Skeletal muscle satellite cell (primary cell): ENCODE results near the gene TRIM5. TPM values are rescaled to one million over a fixed set of nuclear protein-coding genes. Genes with fewer than 3 reads are reported as not detected.
A peak's percentile ranks its signal among the peaks of the same experiment; 100 is the strongest.
"Not testable (repeated sequence)": the region's sequence is repeated elsewhere in the genome, so short reads cannot be mapped to it uniquely, and the experiment has no call there.

Source experiments
- H3K27me3 ChIP-seq: 2 replicates; pipeline ENCODE4 v1.7.0; 2013; ENCODE audit warnings: low read length; ENCODE audit not compliant: control insufficient read depth, insufficient read depth
- H3K36me3 ChIP-seq: 2 replicates; pipeline ENCODE4 v1.7.0; 2013; ENCODE audit warnings: mild to moderate bottlenecking, control low read depth, low read length; ENCODE audit not compliant: insufficient read depth
- H3K4me1 ChIP-seq: 2 replicates; pipeline ENCODE4 v1.7.0; 2013; ENCODE audit warnings: low read length; ENCODE audit not compliant: control insufficient read depth, insufficient read depth
- H3K4me2 ChIP-seq: 2 replicates; pipeline ENCODE4 v1.7.0; 2013; ENCODE audit warnings: mild to moderate bottlenecking, low read length
- H3K4me3 ChIP-seq: 2 replicates; pipeline ENCODE4 v1.7.0; 2013; ENCODE audit warnings: low read length
- H3K9ac ChIP-seq: 2 replicates; pipeline ENCODE4 v1.7.0; 2013; ENCODE audit warnings: mild to moderate bottlenecking, low read depth, low read length, moderate library complexity
- H3K9me3 ChIP-seq: replicated peaks from 2 replicates; pipeline ENCODE4 v1.7.0; 2013; ENCODE audit warnings: mild to moderate bottlenecking, control low read depth, low read length
- total RNA-seq: library from RNA; depleted of rRNA; stranded (reverse); fragments of >200 nt; gene quantifications from 2 replicates; pipeline ENCODE4 v1.2.3, GENCODE V29; 2012; rRNA removed

Gene TRIM5
- 16.2 and 23.6 TPM in 2 replicates for total RNA-seq

- peaks cover 4% of the 10 kb centered on the region for H3K36me3 ChIP-seq
- peak within 1 kb of the TSS; percentile 73 for H3K4me3 ChIP-seq
- H3K9ac ChIP-seq: peak within 1 kb of the TSS; percentile 87
- H3K4me2 ChIP-seq: peak within 1 kb of the TSS; percentile 96
- no peaks in the 10 kb centered on the region for H3K27me3 ChIP-seq
- peaks cover 15% of the 10 kb centered on the region for H3K4me1 ChIP-seq
- no peaks in the 10 kb centered on the region for H3K9me3 ChIP-seq
Observed at GRCh38 chr11:5684646-5685362, at the start of gene TRIM5. Gene TRIM5 (minus strand): TSS chr11:5685074. CDS start chr11:5680177, 4,897 bp downstream.

DNA sequence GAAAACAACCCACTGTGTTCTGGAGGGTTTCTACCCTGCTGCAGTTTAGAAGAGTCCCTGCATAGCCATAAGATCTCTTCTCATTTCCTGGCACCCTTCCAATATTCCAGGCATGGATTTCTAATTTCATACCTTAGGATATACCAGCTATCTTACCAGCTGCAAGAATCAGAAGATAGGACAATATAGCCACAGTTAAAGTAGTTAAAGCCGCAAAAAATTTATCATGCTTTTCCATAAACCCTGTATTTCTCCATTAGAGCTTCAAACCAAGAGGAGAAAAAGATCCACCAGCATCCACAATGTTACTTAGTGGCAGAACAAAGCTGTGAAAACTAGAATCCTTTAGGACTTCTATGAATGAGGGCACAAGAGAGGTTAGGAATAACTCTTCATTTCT, 42.8 kb upstream of the TRIM5 start:
- Histone ChIP-seq H3K9ac (no peak overlapping the region), H3K36me3 (no peaks in the 10 kb centered on the region), H3K4me1 (no peaks in the 10 kb centered on the region), H3K27me3 (peaks cover 22% of the 10 kb centered on the region), H3K4me2 (no peak overlapping the region), H3K9me3 (no peaks in the 10 kb centered on the region), H3K4me3 (no peak overlapping the region)

DNA sequence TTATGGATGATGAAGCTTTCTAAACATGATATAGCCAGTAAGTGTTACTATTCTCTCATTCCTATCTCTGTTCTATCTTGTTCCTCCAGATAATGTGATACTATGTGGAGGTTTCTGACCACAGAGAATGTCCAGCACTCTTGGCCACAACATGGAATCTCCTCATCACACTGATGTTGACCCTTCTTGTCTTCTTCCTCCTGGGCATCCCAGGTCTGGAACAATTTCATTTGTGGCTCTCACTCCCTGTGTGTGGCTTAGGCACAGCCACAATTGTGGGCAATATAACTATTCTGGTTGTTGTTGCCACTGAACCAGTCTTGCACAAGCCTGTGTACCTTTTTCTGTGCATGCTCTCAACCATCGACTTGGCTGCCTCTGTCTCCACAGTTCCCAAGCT, 41.5 kb upstream of the TRIM5 start:
- Histone ChIP-seq H3K4me2 (no peak overlapping the region), H3K9me3 (no peaks in the 10 kb centered on the region), H3K36me3 (no peaks in the 10 kb centered on the region), H3K4me1 (no peaks in the 10 kb centered on the region), H3K4me3 (no peak overlapping the region), H3K9ac (no peak overlapping the region), H3K27me3 (peaks cover 25% of the 10 kb centered on the region)

DNA sequence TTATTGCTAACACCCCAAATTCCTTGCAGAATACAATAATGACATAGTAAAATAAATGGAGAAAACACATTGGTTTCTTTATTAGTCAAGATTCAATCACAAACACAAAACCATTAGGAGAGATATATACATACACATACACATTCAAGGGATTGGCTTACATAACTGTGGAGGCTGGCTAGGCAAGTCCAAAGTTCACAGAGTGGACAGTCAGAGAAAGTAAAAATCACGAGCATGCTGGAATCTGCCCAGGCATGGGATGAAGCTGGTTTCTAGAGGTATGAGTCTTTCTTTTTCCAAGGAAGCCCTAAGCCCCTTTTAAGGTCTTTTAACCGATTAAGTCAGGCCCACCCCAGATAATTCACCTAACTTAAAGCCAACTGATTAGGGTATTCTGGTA, 37.7 kb upstream of the TRIM5 start:
- H3K9ac ChIP-seq: no peak overlapping the region
- H3K4me1 ChIP-seq: no peaks in the 10 kb centered on the region
- H3K27me3 ChIP-seq: peaks cover 25% of the 10 kb centered on the region
- H3K9me3 ChIP-seq: no peaks in the 10 kb centered on the region
- no peak overlapping the region for H3K4me3 ChIP-seq
- no peaks in the 10 kb centered on the region for H3K36me3 ChIP-seq
- no peak overlapping the region for H3K4me2 ChIP-seq

GRCh38 chr11:5719703-5720495, 35.0 kb upstream of the TRIM5 start:
- H3K4me2 ChIP-seq: no peak overlapping the region
- H3K4me3 ChIP-seq: no peak overlapping the region
- no peaks in the 10 kb centered on the region for H3K4me1 ChIP-seq
- H3K27me3 ChIP-seq: peaks cover 17% of the 10 kb centered on the region
- H3K36me3 ChIP-seq: no peaks in the 10 kb centered on the region
- H3K9me3 ChIP-seq: no peaks in the 10 kb centered on the region
- no peak overlapping the region for H3K9ac ChIP-seq

- not testable (repeated sequence) for H3K4me1 ChIP-seq, H3K27me3 ChIP-seq, H3K4me3 ChIP-seq, H3K4me2 ChIP-seq, H3K9ac ChIP-seq, H3K9me3 ChIP-seq, H3K36me3 ChIP-seq
Observed at GRCh38 chr11:5716518-5716917, 31.6 kb upstream of the TRIM5 start.

DNA sequence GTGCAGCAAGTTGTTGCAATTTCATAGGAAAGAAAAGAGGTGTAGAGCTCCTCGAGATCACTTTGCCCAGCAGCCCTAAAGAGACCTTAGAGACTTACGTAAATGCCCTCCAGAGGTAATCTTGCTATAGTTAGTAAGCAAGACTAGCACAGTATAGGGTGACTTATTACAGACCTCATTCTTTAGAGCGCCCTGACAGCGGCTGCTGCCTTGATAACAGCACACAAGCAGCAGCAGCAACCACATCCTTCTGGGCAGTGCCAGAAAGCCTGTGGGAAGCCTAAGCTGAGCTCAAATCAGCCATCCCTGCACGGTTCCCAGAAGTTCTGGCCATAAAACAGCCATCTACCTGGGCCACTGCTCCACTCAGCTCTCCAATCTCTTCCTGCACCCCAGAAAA, 28.8 kb upstream of the TRIM5 start:
- Histone ChIP-seq H3K4me2 (no peak overlapping the region), H3K9ac (no peak overlapping the region), H3K4me1 (no peaks in the 10 kb centered on the region), H3K9me3 (no peaks in the 10 kb centered on the region), H3K36me3 (no peaks in the 10 kb centered on the region), H3K27me3 (no peaks in the 10 kb centered on the region), H3K4me3 (no peak overlapping the region)

GRCh38 chr11:5712507-5712906, 27.6 kb upstream of the TRIM5 start:
- H3K9ac ChIP-seq: no peak overlapping the region

GRCh38 chr11:5705688-5706087, 20.8 kb upstream of the TRIM5 start:
- Histone ChIP-seq H3K27me3 (no peaks in the 10 kb centered on the region), H3K36me3 (peaks cover 18% of the 10 kb centered on the region), H3K4me2 (no peak overlapping the region), H3K4me1 (no peaks in the 10 kb centered on the region), H3K9me3 (no peaks in the 10 kb centered on the region), H3K4me3 (no peak overlapping the region), H3K9ac (no peak overlapping the region)

More at GRCh38 chr11:5712507-5712906, 27.6 kb upstream of the TRIM5 start:
- no peaks in the 10 kb centered on the region for H3K4me1 ChIP-seq
- H3K36me3 ChIP-seq: peaks cover 7% of the 10 kb centered on the region
- H3K4me2 ChIP-seq: no peak overlapping the region
- no peak overlapping the region for H3K4me3 ChIP-seq
- no peaks in the 10 kb centered on the region for H3K9me3 ChIP-seq
- no peaks in the 10 kb centered on the region for H3K27me3 ChIP-seq

- Histone ChIP-seq H3K4me3 (no peak overlapping the region), H3K4me2 (no peak overlapping the region), H3K9me3 (no peaks in the 10 kb centered on the region), H3K4me1 (no peaks in the 10 kb centered on the region), H3K27me3 (no peaks in the 10 kb centered on the region), H3K36me3 (peaks cover 18% of the 10 kb centered on the region), H3K9ac (no peak overlapping the region)
Observed at GRCh38 chr11:5703741-5704536, 19.1 kb upstream of the TRIM5 start.

- no peak overlapping the region for H3K4me3 ChIP-seq
- H3K4me2 ChIP-seq: no peak overlapping the region
- no peaks in the 10 kb centered on the region for H3K9me3 ChIP-seq
- no peaks in the 10 kb centered on the region for H3K27me3 ChIP-seq
- H3K4me1 ChIP-seq: no peaks in the 10 kb centered on the region
- peaks cover 18% of the 10 kb centered on the region for H3K36me3 ChIP-seq
- no peak overlapping the region for H3K9ac ChIP-seq
Observed at GRCh38 chr11:5701055-5701577, 16.2 kb upstream of the TRIM5 start.
